ENCODE results near the gene PPEF2.

PPEF2 gene

DNA sequence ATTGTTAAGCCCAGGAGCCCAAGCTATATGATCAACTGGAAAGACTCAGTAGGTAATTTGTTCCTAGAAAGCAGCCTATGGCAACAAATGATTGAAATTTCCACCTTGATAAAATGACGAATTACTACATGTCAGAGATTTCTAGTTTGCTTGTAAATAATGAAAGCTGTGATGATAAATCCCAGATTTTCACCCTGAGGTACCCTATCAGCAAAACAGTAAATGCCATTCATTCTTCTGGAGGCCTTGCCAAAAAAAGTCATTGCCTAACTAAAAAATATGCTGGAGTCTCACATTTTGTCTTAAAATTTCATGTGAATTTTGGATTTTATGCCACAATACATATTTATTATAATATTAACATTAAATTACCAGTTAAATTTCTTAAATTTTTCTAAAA, 71.3 kb downstream of the PPEF2 start:
- Mint-ChIP-seq H3K4me3 (no peak overlapping the region), H3K36me3 (ENCODE audit: low read depth) (no peaks in the 10 kb centered on the region), H3K27ac (no peak overlapping the region), H3K27me3 (peaks cover 3% of the 10 kb centered on the region), H3K9me3 (no peaks in the 10 kb centered on the region), H3K4me1 (ENCODE audit: low read depth) (no peaks in the 10 kb centered on the region)

DNA sequence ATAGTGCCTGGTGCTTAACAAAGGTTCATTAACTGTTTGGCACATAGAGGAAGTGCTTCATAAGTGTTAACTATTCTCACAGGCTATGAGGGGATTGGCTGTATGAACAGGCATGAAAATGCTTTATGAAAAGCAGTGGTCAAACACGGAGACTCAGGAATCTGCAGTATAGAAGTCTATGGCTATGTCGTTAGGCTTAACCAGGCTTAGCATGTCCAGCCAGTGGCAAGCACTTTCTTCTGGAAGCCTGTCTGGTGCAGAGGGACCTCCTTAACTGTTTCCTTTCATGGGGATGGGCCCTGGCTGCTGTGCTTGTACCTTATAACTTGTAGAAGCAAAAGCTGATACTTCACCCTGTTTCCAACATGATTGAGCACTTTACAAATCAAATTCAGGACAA, 78.4 kb downstream of the PPEF2 start:
- H3K27ac Mint-ChIP-seq = no peak overlapping the region
- no peaks in the 10 kb centered on the region for H3K36me3 Mint-ChIP-seq (ENCODE audit: low read depth)
- no peaks in the 10 kb centered on the region for H3K9me3 Mint-ChIP-seq
- no peaks in the 10 kb centered on the region for H3K4me1 Mint-ChIP-seq (ENCODE audit: low read depth)
- no peaks in the 10 kb centered on the region for H3K27me3 Mint-ChIP-seq
- H3K4me3 Mint-ChIP-seq = no peak overlapping the region

DNA sequence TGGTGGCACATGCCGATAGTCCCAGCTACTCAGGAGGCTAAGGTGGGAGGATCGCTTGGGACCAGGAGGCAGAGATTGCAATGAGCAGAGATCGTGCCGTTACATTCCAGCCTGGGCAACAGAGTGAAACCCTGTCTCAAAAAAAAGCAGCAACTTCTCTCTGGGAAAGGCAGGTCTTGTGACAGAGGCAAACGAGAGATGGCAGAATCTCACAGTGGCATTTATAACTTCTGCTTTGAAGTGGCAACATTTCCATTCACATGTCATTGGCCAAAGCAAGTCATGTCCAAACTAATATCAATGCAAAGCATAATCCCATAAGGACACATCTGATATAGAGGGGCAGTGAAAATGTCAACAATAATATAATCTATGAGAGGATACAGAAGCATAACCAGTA, 79.8 kb downstream of the PPEF2 start:
- no peaks in the 10 kb centered on the region for H3K36me3 Mint-ChIP-seq (ENCODE audit: low read depth)
- no peak overlapping the region for H3K27ac Mint-ChIP-seq
- no peaks in the 10 kb centered on the region for H3K27me3 Mint-ChIP-seq
- no peaks in the 10 kb centered on the region for H3K9me3 Mint-ChIP-seq
- no peak overlapping the region for H3K4me3 Mint-ChIP-seq
- H3K4me1 Mint-ChIP-seq (ENCODE audit: low read depth) = no peaks in the 10 kb centered on the region

DNA sequence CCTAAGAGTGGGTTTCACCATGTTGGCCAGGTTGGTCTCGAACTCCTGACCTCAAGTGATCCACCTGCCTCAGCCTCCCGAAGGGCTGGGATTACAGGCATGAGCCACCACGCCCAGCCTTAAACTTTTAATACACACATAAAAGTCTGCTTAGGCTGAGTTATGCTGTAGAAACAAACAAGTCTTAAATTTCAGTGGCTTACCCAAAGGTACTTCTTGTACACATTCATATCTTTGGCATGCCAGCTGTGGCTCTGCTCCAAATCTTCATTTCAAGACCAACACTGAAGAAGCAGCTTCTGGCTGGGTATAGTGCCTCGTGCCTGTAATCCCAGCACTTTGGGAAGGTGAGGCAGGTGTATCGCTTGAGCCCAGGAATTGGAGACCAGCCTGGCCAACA, 80.3 kb downstream of the PPEF2 start:
- no peaks in the 10 kb centered on the region for H3K4me1 Mint-ChIP-seq (ENCODE audit: low read depth)
- H3K36me3 Mint-ChIP-seq (ENCODE audit: low read depth) = no peaks in the 10 kb centered on the region
- no peaks in the 10 kb centered on the region for H3K27me3 Mint-ChIP-seq
- H3K27ac Mint-ChIP-seq = no peak overlapping the region
- H3K4me3 Mint-ChIP-seq = no peak overlapping the region
- no peaks in the 10 kb centered on the region for H3K9me3 Mint-ChIP-seq

DNA sequence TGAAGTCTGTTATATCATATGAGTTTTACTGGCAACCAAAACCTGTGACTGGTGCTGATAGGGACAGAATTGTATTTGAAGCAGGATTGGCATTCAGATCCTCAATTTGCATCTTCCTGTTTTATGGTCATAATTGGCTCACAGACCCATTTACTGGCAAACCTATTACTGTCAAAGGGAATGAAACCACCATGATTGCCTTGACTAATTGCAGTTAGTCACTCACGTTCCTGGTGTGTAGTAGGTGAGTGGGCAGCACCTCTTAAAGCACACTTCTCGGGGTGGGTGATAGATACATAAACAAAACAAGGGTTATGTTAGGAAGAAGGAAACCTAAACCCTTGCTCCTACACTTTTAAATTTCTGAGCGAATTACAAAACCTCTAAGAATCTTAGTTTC, 81.0 kb downstream of the PPEF2 start:
- Mint-ChIP-seq H3K36me3 (ENCODE audit: low read depth) (peaks cover 2% of the 10 kb centered on the region), H3K4me3 (no peak overlapping the region), H3K4me1 (ENCODE audit: low read depth) (no peaks in the 10 kb centered on the region), H3K27me3 (no peaks in the 10 kb centered on the region), H3K9me3 (no peaks in the 10 kb centered on the region), H3K27ac (no peak overlapping the region)

DNA sequence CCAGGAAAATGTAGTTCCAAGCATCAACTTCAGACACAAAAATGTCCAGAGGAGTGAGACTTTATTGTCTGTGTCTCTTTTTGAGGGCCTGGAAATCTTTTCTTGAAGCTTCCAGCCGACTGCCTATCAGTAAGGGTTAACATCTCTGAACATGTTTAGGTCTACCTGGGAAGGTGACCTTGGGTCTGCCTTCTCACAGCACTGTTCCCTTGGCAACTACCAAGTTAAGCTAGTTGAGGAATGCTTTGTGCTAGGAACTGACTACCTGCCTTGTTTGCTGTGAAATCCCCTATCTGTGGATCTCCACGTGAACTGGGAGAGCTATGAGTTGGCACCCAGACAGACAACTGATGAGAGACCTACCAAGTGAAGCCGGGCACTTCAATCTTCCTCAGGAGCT, 81.6 kb downstream of the PPEF2 start:
- Mint-ChIP-seq H3K27ac (no peak overlapping the region), H3K27me3 (no peaks in the 10 kb centered on the region), H3K4me3 (no peak overlapping the region), H3K4me1 (ENCODE audit: low read depth) (no peaks in the 10 kb centered on the region), H3K36me3 (ENCODE audit: low read depth) (peaks cover 7% of the 10 kb centered on the region), H3K9me3 (no peaks in the 10 kb centered on the region)

DNA sequence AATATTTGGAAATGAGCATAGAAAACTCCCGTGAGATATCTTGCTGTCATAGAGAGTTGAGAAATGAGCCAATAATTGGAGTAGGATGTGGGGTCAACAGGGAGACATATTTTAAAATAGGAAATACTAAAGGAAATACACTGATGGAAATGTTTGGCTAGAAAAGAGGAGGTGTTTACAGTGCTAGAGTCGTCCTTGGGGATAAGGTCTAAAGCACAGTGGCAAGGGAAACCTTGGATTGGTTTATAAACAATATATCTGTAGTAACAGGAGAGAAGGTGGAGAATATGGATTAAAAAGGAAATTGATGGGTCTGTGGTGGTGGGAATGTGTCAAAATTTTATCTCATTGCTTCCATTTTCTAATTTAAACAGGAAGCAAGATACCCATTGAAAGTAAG, 82.1 kb downstream of the PPEF2 start:
- H3K27me3 Mint-ChIP-seq = no peaks in the 10 kb centered on the region
- H3K4me3 Mint-ChIP-seq = no peak overlapping the region
- peaks cover 12% of the 10 kb centered on the region for H3K36me3 Mint-ChIP-seq (ENCODE audit: low read depth)
- no peak overlapping the region for H3K27ac Mint-ChIP-seq
- H3K9me3 Mint-ChIP-seq = no peaks in the 10 kb centered on the region
- no peaks in the 10 kb centered on the region for H3K4me1 Mint-ChIP-seq (ENCODE audit: low read depth)

DNA sequence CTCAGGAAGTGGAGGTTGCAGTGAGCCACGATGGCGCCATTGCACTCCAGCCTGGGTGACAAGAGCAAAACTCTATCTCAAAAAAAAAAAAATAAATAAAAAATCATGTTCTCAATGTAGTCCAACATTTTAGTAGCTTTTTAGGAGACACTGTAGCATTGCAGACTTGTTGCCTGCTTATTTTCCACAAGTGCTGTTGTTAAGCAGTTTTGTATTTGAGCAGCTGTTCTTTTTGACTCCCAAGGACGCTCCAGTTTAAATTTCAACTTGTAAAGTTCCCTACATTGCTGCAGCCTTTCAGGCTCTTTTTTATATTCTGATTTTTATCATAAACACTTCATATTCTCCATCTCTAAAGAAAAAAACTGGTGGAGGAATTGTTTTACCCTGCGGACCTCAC, 83.1 kb downstream of the PPEF2 start:
- Mint-ChIP-seq H3K27ac (no peak overlapping the region), H3K27me3 (no peaks in the 10 kb centered on the region), H3K4me3 (no peak overlapping the region), H3K36me3 (ENCODE audit: low read depth) (peaks cover 21% of the 10 kb centered on the region), H3K9me3 (no peaks in the 10 kb centered on the region), H3K4me1 (ENCODE audit: low read depth) (no peaks in the 10 kb centered on the region)

DNA sequence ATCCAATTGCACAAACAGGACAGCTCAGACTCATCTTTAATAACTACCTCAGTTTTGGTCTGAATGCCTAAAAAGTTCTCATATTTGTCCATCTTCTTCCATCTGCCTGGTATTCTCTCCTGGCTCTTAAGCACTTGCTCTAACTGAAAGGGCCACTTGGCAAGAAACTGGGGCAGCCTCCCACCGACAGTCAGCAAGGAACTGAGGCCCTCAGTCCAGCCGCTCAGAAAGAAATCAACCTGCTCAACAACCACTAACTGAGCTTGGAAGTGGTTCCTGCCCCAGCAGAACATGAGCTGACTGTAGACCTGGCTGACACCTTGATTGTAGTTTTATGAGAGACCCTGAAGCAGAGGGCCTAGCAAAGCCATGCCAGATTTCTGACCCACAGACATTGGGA, 84.4 kb downstream of the PPEF2 start:
- no peaks in the 10 kb centered on the region for H3K9me3 Mint-ChIP-seq
- H3K36me3 Mint-ChIP-seq (ENCODE audit: low read depth) = peaks cover 28% of the 10 kb centered on the region
- H3K4me3 Mint-ChIP-seq = no peak overlapping the region
- no peaks in the 10 kb centered on the region for H3K27me3 Mint-ChIP-seq
- no peaks in the 10 kb centered on the region for H3K4me1 Mint-ChIP-seq (ENCODE audit: low read depth)
- H3K27ac Mint-ChIP-seq = no peak overlapping the region

Data from stimulated activated naive CD8-positive, alpha-beta T cell treated with anti-CD3 and anti-CD28 coated beads, Interleukin-15, Interleukin-2, amounts not matched to agents 100 ng/mL and 50 ng/mL, for 24 hours (primary cell).